GM21723 (cell line): ENCODE data around the gene SSBP3.
"Not testable (repeated sequence)": the region's sequence is repeated elsewhere in the genome, so short reads cannot be mapped to it uniquely, and the experiment has no call there.

Source experiments
- ATAC-seq: cut with Tn5 transposase; IDR thresholded peaks from one replicate; pipeline ENCODE4 v1.9.1; 2021; ENCODE audit warnings: mild to moderate bottlenecking, moderate library complexity; ENCODE audit not compliant: unreplicated experiment

SSBP3 gene

DNA sequence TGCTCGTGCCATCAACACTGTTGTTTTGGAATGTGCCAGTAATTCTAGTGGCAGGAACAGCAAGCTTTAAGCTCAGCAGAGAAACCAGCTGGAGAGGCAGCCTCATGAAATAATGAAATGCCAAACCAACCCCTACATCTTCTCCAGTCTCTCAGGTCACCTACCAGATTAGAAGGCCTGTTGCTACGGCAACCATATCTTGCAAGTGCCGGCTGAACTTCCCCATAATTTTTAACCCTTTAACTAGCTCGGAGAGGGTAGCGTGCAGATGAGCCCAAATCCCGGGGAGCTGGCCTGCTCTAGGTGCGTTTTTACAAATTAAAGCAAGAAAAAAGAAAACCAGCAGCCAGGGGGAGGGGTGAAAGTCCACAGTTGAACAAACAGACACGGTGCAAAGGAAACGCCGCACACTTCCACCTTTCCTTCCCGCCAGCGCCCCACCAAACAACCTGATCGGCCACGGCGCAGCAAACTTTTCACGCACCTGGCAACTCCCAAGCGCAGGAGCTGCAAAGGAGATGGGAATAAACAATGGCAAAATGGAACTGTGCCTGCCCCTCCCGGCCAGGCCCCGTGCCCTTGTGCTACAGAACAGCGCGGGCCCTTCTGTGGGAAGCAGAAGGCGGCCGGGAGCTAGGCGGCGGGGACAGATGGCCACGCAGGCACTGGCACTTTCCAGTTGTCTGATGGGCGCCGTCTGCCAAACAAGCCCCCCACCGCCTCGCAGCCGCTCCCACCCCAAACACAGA is 50.1 kb downstream of the SSBP3 start:
- no peak for ATAC-seq

GRCh38 chr1:54354899-54355298 is 51.3 kb downstream of the SSBP3 start:
- ATAC-seq: no peak

- no peak for ATAC-seq
Measured at GRCh38 chr1:54353959-54354358, 52.2 kb downstream of the SSBP3 start.

DNA sequence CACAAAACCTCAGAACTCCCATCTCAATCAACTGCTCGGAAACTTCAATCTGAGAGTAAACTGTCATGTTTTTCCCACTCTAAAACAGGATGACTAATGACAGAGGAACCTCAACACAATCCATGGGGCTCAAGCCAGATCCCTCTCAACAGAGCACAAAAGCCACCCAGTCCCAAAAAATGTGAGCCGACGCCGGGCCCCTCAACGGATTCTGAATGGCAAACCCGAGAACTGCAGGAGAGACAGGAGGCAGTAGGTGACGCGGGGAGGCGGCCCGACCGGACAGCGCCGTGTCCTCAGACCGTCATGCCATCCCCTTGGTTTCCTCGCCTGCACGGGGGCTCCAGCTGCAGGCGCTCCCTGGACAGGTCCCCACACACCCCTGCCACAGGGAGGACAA is 53.4 kb downstream of the SSBP3 start:
- no peak for ATAC-seq

DNA sequence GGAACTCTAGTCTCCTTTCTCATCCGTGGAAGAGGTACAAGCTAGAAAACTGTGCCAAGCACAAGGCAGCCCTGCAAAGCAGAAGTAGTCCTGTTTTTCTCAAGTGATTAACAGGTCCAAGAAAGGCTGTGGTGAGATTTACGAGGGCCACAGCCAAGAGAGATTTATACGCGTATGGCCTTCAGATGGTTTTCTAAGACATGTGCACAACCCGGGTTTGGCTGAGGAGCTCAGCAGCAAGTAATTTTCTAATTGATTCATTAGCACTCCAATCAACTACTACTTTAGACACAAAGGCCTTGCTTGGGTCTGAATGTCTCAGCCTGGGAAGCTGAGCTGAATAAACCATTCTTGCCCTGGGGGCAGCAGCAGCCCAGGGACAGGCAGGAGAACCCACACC is 55.8 kb downstream of the SSBP3 start:
- ATAC-seq: no peak

DNA sequence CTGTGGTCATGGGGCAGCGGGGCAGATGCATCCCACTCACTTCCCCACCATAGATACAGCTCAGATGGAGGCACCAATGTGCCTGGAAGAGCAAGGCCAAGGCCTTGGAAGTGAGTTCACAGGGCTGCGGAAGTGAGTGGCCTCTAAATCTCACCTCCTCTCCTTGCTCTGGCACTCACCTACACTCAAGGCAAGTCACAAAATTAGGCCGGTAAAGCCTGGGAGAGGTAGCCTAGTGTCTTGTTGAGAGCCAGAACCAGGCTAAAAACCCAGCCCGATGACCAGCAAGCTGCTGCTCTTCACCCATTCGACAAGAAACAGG is 57.5 kb downstream of the SSBP3 start:
- ATAC-seq: no peak

- ATAC-seq: no peak
Measured at GRCh38 chr1:54347955-54348699, 58.1 kb downstream of the SSBP3 start.

- no peak for ATAC-seq
Measured at GRCh38 chr1:54347261-54347954, 58.8 kb downstream of the SSBP3 start.

- ATAC-seq: not testable (repeated sequence)
Measured at GRCh38 chr1:54345548-54345947, 60.6 kb downstream of the SSBP3 start.

DNA sequence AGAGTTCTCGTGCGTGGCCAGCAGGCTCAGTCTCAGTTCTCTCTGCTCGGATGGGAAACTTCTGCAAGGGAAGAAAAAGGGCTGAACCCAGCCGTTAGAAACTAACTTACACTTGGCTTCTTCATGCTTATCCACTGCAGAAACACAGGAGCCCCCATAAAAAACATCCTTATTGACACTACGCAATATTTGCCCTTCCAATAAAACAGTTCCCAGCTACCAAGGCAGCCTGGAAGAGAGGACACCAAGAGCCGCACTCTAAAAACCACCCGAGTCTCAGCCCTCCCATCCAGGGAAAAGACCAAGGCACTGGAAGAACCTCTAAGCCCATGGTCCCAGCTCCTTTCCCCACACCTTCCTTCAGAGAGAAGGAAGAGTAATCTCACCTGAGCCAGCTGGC is 61.1 kb downstream of the SSBP3 start:
- ATAC-seq: no peak

DNA sequence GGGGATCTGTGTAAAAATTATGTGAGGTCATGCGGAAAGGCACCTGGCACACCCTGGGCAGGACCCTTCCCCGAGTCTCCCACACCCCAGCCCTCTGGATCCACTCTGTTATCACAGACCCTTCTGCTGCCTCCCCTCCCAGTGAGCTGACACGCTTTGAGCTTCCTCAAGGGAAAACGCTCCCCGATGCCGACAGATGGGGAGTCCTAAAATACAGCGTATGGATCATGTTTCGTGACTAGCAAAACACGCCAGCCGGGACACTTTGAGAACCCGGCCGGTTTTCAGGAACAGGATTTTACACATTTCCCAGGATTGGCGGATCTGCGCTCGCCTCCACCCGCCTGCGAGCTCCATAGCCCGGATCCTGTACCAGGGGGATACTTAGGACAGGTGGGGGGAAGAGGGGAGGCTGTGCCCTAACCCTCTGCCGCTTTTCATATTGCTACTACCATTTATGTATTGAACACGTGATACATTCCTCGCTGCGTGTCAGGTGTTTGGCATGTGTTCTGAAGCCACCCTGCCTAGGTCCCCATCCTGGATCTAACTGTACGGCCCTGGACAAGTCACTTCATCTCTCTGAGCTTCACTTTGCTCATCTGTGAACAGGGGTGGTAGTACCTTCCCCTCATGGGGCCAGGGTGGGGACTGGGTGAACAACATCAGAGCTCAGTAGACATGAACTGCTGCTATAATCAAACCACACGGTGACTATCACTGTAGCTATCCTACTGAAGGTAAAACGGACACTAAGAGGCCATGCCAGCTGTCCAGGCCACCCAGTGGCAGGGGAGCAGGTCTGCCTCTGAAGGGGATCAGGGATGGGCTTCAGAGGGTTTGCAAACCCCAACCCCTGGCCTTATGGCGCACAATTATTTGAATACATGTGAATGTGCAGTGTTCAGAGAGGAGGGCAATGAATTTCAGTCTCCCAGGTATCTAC is 63.2 kb downstream of the SSBP3 start:
- no peak for ATAC-seq

DNA sequence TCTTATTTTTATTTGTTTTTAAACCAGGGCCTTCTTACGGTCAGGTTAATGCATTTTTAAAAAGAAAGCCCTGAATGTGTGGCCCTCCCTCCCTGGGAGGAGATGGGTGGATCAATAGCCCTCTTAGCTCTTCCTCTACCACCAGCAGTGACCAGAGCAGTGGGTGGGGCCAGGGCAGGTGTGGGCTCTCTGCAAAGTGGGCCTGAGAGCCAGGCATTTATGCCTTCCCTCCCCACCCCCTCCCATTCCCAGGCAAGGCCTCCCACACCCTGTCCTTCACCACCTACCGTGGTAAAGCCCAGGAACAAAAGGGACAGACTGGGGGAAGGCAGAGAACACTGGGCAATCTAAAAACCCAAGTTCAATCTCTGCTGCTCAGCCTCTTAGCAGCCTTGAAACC is 63.9 kb downstream of the SSBP3 start:
- ATAC-seq: no peak

DNA sequence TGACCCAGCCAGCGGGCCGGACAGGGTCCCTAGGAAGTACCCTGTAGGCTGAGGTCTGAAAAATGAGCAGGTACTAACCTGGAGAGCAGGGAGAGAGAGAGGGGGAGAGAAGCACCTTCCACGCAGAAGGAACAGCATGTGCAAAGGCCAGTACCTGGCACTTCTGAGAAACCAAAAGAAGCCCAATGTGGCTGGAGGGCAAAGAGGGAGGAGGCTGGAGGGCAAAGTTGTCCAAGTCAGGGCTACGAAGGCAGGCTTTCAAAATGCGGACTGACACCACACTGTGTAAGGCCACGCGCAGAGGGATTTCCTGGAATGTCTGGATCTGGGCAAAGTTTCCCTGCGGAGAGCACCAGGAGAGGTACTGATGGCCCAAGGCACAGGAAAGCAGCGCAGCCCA is 64.4 kb downstream of the SSBP3 start:
- ATAC-seq: no peak

DNA sequence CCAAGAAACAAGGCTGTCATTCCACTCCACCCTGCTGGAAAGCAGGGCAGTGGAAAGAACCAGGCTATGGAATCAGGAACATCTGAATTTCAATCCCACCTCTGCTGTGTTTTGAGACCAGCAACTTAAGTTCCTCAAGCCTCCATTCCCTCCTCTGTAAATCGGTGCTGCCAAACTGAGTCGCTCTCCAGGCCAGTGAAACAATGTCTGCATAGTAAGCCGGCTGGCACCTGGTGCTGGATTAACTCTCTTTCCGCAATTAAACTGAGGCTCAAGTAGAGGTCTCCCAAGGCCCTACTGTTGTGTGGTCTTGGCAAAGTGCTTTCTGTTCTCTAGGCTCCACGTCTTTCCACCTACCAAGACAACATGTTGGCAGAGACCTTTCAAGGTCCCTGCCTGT is 65.3 kb downstream of the SSBP3 start:
- ATAC-seq: no peak

DNA sequence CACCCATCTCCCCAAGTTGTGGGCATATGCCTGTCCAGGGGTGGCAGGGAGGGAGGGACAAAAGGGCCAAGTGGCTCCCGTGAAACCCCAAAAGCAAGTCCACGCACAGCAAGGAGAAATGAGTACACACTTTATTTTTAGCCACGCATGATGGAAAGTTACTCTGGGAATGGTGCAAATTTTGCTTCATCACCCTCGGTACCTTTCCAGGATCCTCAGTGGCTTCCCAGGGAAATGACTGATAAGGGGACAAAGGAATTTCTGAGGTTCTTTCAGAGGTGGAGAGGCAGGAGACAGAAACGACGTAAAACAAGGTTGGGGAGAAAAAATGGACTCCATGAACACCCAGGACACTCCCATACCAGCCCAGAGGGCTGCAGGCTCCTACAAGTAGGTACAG is 65.8 kb downstream of the SSBP3 start:
- ATAC-seq: no peak

DNA sequence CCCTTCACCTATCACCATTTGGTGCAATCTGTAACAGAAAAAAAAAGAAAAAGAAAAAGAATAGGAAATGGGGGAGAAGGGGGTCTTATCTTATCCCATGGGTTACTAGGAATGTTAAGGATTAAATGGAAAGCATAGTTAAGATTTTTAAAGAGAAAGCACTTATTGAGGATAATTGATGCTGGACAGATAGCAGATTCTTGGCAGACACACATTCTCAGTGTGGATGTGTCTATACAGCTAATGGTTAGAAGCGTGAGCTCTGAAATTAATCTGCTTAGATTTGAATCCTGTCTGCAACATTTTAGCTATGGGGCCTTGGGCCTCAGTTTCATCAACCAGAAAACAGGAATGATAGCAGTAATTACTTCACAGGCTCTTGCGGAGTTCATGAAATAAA is 67.1 kb downstream of the SSBP3 start:
- no peak for ATAC-seq

DNA sequence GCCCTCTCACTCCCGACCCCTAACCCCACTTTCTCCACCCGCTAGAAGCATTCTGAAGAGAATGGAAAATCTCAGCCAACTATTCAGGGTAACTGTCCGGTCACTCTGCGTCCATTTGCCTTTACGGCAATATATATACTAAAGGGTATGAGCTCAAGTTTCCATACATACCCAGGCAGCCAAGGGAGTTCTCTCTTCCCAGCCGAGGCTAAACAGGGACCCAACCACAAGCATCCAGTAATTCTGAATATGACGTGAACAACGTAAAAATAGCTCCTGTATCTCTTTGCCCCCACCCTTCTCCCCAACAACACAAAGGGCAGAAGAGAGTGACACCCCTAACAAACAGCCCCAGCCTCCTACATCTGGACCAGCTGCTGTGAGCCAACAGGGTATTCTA is 67.7 kb downstream of the SSBP3 start:
- ATAC-seq: no peak

DNA sequence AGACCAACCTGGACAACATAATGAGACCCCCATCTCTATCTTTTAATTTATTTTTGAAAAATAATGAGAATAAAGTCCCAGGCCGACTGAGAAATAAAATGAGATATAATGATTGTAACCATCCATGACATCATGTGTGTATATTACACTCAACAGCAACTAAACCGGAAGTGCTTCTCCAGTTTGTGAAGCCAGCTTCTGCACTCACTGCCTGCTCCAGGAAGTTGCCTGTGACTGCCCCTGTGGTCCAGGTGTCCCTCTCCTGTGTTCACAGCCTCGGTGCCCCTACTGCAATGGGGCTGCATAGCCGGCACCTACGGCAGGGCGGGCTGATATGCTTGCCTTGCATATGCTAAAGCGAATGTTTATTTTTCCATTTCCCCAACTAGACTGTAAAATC is 68.3 kb downstream of the SSBP3 start:
- no peak for ATAC-seq

DNA sequence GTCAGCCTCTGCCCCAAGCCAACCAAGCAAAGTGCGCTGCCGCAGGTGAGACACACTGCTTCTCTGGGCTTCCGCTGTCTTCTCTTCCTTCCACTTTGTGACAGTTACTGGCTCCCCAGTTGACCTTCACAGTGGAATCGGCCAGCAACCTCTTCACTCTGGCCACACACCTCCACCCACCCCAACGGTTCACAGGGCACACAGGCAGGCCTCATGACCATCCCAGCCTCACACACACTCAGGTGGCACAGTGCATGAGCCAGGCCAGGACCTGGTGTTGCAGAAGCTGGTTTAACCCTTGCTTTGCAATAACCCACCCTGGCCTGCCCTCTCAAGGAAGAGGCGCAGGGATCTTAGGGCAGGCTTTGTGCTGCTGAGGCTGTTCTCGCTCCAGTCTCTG is 69.2 kb downstream of the SSBP3 start:
- no peak for ATAC-seq

DNA sequence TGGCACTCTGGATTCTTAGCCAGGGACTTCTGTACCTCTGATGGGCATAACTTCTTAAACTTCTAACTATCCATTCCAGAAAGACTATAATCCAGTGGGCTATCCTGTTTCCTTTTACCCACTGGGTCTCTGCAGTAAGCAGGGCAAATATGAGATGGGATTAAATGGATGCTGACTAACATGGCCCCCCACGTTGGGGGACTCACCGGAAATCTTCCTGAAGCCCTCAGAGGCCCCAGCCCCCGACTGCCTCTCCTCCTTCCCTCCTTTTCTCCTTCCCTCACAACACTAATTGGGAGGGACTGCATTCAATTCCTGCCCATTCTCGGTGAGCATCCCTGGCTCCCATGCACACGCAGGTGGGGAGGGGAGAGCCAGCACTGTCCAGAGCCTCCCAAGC is 70.1 kb downstream of the SSBP3 start:
- ATAC-seq: no peak

DNA sequence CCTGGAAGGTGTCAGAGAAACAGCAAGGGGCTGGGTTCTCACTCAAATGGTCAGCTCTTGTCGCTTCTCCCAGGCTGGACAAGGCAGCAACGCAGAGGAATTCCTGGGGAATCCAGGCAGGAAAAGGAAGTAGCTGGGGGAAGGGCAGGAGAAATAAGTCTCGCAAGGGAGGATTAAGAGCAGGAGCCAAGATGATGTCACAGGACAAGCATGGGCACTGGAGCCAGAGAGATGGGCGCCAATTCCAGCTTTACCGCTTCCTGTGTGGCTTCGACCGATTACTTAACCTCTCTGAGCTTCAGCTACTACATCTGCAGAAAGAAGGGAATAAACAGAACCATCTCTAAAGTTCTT is 70.5 kb downstream of the SSBP3 start:
- no peak for ATAC-seq
